HG03354 (cell line): Measurements from ENCODE around the gene CYBB.

ENCODE experiments used
- ATAC-seq: cut with Tn5 transposase; IDR thresholded peaks from one replicate; pipeline ENCODE4 v1.9.1; 2021; ENCODE audit warnings: mild to moderate bottlenecking; ENCODE audit not compliant: unreplicated experiment, poor library complexity, severe bottlenecking

CYBB gene

DNA sequence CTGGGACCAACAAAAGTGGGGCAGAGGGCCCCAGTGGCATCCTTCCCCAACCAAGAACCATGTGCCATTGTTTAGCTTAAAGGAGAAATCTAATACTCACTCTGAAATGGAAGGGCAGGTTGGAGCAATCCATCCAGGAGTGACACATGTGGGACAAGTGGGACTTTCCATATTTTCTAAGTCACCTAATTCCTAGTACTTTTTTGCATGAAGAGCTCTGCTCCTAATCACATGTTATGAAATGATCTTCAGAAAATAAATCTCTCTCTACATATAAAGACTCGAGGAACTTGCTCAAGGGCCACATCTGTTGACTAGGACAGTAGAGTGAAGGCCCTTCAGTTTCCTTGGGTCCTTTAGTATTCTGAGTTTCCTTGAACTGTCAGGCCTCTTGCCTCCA, 2.5 kb downstream of the CYBB start:
- ATAC-seq, result no peak

- ATAC-seq, result no peak
Observed at GRCh38 chrX:37783305-37783704, 3.4 kb downstream of the CYBB start.

- no peak for ATAC-seq
Observed at GRCh38 chrX:37785569-37785968, 5.7 kb downstream of the CYBB start.

DNA sequence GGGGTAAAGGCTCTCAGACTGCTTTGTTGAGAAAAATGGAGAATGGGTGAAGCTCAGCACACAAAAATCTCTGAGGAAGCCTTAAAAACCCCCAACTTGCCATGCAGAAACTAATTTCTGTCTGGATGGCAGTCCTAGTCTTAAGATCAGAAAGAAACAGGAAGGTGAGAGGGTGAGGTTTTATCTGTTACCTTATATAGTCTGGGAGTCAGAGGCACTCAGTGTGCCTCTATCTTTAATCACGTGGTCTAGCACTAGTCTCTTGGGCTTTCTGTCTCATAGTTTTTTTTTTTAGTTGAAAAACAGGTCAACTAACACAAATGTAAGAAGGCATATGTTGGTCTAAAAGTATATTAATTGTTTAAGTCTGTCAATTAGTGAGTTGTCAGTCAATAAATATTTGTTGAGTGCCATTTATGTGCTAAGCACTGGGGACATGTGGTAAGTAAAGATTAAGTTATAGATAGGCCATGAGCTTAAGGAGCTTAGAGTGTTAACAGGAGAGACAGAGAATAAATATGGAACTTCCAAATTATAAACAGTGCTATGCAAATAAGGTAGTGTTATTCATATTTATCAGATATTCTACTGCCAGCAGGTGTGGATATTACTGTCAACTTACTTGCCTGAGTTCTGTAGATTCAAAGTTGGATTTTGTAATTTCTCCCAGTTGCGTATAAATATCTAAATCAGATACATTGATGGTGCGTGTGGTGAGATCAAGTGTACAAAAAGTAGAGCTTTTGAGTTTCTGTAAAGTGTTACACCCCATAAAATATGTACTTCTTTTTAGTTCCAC, 7.0 kb downstream of the CYBB start:
- ATAC-seq, result peak; percentile 78

DNA sequence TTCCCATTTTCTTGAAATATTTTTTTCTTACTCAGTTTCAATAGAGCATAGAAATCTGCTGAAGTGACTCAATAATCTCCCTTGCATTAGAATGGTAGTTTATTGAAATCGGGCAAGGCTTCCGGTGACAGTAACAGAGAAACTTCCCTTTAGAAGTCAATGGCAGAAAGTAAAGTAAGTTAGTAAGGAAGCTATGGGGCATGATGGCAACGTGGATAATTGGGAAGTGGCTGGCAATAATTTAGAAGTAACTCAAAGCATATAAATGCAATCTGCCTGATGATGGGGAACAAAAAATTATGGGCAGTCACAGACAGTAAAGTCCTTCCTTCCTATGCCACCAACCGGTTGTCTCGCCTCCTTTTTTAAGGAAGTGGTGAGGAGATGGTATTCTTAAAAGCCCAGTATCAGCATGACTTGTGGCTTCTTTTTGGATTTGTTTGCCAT, 7.6 kb downstream of the CYBB start:
- ATAC-seq, result peak; percentile 80

DNA sequence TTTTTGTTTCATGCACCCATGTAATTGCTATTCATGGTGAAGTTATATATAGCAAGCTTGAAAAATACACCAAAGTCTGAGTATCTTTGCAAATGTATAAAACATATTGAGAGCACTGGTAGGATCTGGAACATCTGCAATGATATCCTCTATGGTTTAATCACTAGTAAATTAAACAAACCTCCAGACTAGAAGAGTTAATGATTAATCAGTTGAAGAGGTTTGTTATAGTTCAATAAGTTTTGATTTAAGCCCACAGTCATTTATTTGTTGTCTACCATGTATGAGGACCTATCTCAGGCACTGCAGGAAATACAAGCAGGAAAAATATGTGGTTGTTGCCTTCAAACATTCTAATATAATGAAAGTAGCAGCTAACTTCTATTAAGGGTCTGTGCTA, 16.5 kb downstream of the CYBB start:
- no peak for ATAC-seq

GRCh38 chrX:37796805-37797204, 16.9 kb downstream of the CYBB start:
- ATAC-seq, result peak; percentile 74

GRCh38 chrX:37799936-37800335, 20.1 kb downstream of the CYBB start:
- no peak for ATAC-seq

DNA sequence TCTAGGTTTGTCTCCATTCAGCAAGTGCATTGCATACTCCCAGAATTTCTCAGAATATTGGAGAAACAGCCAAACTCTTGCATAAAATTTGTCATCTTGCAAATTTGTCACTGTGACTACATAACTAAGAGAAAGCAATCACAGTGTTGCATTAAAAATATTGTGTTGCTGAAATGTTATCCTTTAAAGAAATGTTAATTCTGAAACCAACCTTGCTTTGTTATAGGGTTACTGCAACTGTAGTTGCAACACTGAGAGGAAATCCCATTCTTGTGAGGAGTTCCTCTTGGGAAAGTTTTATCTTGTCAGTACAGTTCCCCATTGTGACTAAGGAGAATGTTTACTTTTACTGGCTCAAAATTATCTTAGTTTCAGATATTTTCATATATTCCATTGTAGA, 20.9 kb downstream of the CYBB start:
- no peak for ATAC-seq

- ATAC-seq, result no peak
Observed at GRCh38 chrX:37802028-37802427, 22.2 kb downstream of the CYBB start.

DNA sequence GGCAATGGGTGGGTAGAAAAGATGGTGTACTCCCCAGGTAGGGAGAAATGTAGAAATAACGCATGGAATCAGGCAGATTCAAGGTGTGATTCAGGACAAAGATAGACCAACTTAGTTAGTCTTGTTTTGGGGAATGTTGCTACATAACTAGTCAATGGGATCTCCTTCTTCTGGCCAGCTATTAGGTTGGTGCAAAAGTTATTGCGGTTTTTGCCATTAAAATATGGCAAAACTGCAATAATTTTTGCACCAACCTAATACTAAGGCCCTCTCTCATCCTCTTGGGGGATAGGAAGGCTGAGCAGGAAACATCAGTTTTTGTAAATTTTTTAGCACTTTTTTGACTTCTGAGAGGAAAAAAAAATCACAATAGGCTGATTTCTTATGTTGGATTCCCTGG, 23.2 kb downstream of the CYBB start:
- no peak for ATAC-seq

GRCh38 chrX:37809970-37810369, 30.1 kb downstream of the CYBB start:
- ATAC-seq, result no peak

DNA sequence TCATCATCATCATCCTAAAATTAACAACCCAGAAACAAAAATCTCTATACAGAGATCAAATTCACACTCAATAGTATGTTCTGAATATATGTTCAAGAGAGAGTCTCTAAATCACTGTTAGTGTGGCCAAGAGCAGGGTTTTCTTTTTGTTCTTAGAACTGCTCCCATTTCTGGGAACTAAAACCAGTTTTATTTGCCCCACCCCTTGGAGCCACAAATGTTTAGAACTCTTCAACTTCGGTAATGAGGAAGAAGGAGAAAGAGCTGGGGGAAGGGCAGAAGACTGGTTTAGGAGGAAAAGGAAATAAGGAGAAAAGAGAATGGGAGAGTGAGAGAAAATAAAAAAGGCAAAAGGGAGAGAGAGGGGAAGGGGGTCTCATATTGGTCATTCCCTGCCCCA, 32.3 kb downstream of the CYBB start:
- ATAC-seq, result no peak

DNA sequence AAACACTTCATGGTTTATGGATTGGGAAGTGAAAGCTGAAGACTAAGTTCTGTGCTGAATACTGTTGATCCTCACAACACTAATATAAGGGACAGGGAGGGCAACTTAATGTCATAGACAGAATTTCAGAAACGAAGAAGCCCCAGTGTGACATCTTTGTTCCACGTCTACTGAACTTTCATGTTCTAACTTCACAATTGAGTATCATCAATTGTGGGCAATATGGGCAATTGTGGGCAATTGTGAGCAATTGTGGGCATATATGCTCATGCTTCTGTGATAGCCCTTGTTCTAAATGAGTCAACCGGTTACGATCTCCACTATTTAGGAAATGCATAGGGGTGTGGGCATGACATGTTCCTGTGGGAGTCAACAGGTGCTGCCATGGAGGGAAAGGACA, 33.7 kb downstream of the CYBB start:
- ATAC-seq, result no peak

- no peak for ATAC-seq
Observed at GRCh38 chrX:37815366-37815765, 35.5 kb downstream of the CYBB start.

DNA sequence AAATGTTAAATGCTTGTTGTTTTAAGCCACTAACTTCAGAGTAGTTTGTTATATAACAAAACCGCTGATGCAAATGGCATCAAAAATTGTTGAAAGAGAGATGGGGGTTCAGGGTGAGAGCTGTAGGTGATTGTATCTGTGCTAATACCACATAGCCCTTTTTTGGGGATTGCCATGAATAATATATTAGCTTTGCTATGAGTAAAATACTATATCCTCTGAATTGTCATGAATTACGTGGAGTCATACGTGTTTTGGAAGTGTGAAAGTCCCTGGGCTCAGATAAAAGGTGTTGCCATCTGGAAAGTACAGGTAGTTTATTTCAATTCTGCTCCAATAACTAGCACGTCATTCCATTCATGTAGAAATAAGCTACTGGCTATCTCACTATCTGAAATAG, 36.9 kb downstream of the CYBB start:
- peak; percentile 18 for ATAC-seq

GRCh38 chrX:37817176-37817575, 37.3 kb downstream of the CYBB start:
- peak; percentile 12 for ATAC-seq

DNA sequence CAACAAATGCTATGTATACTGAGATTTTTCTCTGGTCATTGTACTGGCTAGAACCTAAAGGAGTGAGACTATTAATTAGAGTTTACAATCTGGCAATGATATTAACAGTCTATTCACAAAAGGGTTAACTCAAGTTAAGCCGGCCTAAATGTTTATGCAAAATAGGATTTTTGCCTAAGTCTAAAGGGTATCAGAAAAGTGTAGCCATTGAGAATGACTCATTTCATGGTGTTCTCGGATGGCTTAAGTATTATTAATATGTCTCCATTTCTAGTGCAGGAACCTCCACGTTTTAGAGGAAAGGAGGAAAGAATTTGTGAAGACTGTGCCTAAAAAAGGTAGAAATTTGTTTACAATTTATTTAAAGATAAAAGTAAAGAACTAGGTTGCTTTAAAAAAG, 37.7 kb downstream of the CYBB start:
- ATAC-seq, result peak; percentile 68

GRCh38 chrX:37818031-37818430, 38.2 kb downstream of the CYBB start:
- peak; percentile 73 for ATAC-seq

DNA sequence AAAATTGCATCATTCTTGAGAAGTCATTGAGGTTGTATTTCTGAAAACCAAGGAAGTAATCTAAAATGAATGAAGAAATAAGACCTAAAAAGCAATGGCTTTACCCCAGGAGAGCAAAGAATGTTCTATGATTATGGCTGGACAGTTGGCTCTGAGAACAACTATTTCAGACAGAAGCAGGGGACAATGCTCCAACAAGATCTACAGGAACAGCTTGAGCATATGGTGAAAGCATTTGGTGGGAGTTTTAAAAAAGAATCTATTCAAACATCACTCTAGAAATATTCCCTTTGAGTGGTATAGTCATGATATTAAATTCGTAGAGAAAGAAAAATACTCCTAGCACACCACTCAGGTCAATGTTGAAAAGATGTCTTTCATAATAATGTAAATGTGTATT, 40.8 kb downstream of the CYBB start:
- no peak for ATAC-seq

- no peak for ATAC-seq
Observed at GRCh38 chrX:37824491-37825214, 44.8 kb downstream of the CYBB start.
